ENCODE data around the gene SLC16A13.
"Not testable (repeated sequence)": the region's sequence is repeated elsewhere in the genome, so short reads cannot be mapped to it uniquely, and the experiment has no call there.

The SLC16A13 gene

DNA sequence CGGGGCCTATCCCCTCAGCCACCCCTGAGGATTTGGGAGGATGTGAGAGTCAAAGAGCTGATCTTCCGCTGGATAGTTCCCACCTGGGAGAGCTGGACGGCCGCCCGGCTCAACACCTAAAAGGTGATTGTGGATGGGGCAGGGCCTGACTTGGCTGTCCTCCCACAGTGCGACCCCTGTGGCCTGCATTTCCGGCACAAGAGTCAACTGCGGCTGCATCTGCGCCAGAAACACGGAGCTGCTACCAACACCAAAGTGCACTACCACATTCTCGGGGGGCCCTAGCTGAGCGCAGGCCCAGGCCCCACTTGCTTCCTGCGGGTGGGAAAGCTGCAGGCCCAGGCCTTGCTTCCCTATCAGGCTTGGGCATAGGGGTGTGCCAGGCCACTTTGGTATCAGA lies 8.5 kb upstream of the SLC16A13 start:
- no peak for FAIRE-seq
- DNase-seq (ENCODE audit: low spot score), result no peak

DNA sequence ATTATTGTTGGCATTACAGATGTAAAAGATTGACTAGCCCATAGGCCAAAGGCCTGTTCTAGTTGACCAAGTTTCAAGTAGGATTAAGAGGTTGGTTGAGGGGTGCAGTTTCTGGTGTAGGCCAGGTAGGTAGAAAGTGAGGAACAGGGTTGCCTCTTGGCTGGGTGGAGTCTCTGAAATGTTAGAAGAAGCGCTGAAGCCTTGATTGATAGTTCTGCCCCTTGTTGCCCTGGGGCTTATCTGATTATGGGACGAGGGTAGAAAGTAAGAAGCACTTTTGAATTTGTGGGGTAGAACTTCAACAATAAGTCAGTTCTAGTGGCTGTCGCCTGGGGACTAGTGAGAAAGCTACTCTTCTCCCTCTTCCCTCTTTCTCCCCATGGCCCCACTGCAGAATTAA lies 6.7 kb upstream of the SLC16A13 start:
- FAIRE-seq (no peak), DNase-seq (ENCODE audit: low spot score) (no peak)

DNA sequence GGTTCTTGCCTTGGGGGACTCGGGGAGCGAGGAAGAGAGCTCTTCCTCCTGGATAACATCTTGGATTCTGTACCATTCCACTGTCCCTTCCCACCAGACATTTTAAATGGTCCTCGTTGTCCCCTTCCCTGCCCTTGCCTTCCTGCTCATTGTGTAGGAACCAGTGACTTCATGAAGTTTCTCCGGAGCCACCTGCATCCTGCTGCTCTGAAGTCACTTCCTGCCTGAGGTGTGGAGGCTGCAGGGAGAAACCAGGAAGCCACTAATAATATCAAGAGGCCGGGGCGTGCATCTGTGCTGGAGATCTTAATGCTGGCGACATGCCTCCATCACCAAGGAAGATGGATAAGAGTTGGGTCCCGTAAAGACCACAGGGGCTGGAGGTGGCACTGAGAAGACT lies 6.2 kb upstream of the SLC16A13 start:
- FAIRE-seq (no peak), DNase-seq (ENCODE audit: low spot score) (no peak)

DNA sequence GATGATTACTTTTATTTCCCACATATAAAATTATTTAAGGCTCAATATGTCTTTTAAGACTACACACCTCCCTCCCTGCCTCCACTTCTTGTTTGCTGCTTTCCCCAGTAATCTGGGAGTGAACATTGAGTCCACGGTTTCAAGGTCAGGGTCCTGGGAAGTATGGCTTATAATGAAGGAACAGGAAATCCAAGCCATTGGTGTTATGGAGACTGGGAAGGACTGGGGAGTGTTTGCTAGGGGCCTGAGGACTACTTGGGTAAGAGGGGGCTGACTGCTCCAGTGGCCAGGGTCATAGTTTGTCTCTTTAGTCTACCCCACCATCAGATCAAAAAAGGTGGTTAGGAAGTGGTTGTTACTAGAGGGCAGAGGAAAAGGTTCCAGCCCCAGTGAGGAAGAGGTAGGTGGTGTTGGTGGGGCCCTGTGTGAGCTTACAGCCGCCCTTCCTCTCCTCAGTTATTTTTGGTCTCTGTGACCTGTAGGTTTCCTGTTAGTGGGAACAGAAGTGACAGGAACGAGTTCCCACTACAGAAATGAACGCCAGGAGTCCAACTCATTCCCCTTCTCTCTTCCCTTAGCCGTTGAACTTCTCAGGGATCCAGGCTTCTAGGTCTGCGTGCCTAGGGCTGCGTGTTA lies 742 bp upstream of the SLC16A13 start:
- FAIRE-seq (no peak), DNase-seq (ENCODE audit: low spot score) (no peak)

DNA sequence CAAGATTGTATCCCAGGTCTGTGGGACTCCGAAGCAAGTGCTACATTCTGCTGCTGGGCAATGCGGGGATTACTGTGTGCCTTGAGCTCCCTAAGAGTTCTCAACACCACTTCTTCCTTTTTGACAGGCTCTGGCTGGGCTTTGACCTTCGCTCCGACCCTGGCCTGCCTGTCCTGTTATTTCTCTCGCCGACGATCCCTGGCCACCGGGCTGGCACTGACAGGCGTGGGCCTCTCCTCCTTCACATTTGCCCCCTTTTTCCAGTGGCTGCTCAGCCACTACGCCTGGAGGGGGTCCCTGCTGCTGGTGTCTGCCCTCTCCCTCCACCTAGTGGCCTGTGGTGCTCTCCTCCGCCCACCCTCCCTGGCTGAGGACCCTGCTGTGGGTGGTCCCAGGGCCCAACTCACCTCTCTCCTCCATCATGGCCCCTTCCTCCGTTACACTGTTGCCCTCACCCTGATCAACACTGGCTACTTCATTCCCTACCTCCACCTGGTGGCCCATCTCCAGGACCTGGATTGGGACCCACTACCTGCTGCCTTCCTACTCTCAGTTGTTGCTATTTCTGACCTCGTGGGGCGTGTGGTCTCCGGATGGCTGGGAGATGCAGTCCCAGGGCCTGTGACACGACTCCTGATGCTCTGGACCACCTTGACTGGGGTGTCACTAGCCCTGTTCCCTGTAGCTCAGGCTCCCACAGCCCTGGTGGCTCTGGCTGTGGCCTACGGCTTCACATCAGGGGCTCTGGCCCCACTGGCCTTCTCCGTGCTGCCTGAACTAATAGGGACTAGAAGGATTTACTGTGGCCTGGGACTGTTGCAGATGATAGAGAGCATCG lies 2.4 kb downstream of the SLC16A13 start:
- no peak for DNase-seq (ENCODE audit: low spot score)
- no peak for FAIRE-seq

DNA sequence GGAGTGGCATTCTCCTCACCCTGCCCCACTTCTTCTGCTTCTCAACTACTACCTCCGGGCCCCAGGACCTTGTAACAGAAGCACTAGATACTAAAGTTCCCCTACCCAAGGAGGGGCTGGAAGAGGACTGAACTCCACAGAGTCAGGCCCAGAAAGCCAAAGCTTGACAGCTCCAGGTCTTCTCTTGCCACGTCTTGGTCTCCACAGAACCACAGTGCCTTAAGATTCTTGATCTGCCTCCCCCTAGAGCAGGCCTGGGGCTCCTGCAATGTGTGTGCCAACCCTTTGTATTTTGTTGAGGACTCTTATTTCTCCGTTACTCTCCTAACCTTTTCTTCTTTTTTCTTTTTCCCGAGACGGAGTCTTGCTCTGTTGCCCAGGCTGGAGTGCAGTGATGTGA lies 4.0 kb downstream of the SLC16A13 start:
- FAIRE-seq (no peak), DNase-seq (ENCODE audit: low spot score) (no peak)

DNA sequence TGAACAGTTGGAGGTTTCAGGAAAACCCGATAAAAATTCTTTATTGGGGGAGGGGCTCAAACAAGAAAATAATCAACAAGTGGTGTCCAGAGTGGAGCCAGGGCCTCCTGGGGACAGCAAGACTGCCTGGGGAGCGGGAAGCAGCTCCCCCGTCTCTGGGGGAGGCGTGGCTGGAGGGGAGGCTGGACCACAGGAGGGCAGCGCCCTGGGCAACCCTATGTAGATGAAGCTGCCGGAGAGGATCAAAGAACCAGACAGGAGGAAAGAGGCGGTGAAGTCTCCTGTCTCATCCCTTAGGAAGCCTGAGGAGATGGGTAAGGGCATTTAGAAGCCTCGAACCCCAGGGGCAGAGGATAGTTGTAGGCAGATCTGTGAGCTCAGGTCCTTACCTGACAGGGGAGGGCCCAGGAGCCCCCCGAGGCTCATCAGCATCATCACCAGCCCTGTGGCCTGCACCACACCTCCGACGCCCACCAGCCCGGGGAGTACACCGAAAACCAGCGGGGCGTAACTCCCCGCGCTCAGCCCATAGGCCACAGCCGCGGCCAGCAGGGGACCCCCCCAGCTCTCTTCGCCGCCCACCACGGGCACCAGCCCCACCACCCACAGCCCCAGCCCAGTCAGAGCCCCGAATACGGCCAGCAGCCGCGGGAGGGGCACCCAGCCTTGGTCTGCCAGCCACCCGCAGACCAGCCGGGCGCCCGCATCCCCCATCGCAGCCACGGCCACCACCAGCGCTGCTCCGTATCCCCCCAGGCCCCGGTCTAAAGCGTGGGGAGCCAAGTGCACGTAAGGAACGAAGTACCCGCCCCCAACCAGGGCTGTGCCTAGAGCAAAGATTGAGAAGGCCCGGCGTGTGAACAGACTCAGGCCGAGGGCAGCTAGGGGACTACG lies 6.0 kb downstream of the SLC16A13 start:
- DNase-seq (ENCODE audit: low spot score) (no peak), FAIRE-seq (no peak)

DNA sequence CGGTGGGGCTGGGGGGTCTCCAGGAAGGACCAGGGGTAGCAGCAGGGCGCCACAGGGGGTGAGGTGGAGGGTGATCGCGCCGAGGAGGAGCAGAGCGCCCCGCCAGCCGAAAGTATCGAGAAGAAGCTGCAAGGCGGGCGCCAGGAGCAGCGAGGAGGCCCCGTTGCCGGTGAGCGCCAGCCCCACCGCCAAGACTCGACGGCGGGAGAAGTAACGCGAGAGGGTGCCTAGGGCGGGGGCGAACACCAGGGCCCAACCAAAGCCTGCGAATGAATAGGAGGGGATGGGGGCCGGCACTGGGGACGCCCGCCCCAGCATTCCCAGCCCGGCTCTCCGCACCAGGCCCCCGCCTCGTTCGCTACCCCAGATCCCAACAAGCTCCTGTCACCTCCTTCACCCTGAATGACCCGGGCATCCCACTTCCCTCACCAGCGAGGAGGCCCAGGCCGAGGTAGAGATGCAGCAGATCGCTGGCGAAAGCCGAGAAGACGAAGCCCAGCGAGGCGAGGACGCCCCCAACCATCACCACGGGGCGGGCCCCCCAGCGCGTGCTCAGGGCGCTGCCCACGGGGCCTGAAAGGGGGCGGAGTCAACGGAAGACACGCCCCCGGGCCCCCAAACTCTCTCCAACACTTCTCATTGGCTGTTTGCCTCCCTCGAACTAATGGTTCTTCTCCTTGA lies 6.8 kb downstream of the SLC16A13 start:
- FAIRE-seq (no peak), DNase-seq (ENCODE audit: low spot score) (no peak)

DNA sequence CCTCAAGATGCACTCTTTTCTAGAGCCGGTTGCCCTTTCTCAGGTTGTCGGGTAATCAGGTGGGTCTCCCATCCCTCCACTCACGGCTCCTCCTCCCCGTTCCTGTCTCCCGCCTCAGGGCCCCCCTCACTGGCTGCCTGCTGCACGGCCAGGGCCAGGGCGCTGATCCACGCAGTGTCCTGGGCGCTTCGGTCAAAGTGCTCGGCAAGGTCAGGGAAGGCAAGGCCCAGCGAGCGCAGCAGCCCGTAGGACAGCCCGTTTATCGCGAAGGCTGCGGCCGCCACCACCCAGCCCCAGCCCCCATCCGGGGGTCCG lies 7.3 kb downstream of the SLC16A13 start:
- FAIRE-seq (no peak), DNase-seq (ENCODE audit: low spot score) (no peak)

DNA sequence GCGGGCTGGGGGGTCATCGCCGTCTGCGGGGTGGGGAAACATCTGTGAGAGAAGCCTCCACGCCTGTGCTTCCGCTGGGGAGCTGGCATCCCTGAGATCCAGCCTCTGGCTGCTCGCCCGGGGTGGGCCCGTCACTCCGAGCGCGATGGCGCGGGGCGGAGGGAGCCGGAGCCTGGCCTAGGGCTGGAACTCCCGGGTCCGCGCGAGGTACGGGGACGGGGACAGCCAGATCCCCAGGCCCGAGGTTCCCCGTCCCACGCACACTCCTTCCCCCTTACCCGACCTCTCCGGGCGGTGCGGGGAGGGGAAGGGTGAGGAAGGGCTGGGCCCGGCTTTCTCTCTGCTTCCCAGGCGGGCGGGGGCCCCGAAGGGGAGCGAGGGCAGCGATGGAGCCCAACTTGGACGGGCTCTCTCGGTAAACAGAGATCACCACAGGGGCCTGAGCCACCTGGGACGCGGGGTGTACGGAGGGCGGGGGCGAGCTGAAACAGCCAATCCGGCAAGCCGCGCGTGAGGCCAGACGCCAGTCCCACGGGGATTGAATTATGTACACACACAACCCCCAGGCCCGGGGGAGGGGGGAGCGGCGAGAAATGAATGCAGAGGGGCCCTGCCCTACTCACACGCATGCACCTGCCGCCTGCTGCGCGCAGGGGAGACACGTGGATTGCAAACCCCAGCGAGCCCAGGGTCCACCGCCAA lies 7.8 kb downstream of the SLC16A13 start, which contains the start of gene SLC16A11:
TSS of gene SLC16A11 (minus strand) at position 596 of the 702 bp plus-strand sequence. CDS start at position 17, 579 bp downstream.
- FAIRE-seq, result no peak
- DNase-seq (ENCODE audit: low spot score), result no peak

DNA sequence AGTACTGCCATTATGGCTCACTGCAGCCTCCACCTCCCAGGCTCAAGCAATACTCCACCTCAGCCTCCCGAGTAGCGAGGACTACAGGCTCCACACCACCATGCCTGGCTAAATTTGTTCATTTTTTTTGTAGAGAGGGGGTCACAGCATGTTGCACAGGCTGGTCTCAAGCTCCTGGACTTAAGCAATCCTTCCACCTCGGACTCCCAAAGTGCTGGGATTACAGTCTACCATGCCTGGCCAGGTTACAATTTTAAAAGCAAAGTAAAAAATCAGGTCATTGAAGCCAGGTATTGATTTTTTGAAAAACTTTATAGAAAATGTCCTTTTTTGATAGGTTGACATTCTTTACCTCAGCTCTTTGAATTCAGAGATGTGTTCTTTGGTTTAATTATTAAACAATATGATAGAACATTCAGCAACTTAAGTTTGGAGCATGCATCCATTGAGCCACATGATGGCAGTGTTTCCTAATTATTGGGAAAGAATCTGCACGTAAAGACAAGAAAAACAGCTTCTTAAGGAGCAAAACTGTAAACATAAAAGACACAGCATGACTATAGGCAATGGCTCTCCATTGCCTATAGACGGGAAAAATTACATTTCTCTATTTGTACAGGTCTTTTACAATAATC lies 9.8 kb downstream of the SLC16A13 start:
- no peak for FAIRE-seq
- no peak for DNase-seq (ENCODE audit: low spot score)

DNA sequence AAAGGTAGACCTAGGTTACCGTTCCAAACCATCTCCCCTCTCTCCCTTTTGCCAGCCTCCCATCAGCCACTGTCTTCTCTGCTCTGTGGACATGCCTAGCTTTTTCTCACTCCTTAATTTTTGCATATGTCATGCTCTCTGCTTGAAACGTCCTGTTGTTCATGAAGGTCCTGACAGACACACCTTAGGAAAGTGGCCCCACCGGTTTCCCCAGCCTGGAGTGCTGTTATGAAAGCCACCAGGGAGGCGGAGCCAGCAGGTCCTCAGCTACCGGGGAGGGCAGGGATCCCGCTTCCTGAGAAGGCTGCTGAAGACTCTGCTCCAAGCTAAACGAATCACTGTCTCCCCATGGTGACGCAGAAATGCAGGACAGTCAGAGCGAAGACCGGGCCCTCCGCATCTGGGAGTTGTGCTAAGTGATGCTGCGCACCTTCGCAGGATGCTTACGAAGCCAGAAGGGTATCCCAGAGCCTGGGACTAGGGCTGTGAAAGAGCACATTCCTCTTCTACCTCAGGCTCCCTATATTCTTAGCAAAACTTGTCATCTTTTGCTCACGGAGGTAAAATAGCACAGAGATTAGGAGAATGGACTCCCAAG lies 10.4 kb downstream of the SLC16A13 start:
- no peak for FAIRE-seq
- no peak for DNase-seq (ENCODE audit: low spot score)

DNA sequence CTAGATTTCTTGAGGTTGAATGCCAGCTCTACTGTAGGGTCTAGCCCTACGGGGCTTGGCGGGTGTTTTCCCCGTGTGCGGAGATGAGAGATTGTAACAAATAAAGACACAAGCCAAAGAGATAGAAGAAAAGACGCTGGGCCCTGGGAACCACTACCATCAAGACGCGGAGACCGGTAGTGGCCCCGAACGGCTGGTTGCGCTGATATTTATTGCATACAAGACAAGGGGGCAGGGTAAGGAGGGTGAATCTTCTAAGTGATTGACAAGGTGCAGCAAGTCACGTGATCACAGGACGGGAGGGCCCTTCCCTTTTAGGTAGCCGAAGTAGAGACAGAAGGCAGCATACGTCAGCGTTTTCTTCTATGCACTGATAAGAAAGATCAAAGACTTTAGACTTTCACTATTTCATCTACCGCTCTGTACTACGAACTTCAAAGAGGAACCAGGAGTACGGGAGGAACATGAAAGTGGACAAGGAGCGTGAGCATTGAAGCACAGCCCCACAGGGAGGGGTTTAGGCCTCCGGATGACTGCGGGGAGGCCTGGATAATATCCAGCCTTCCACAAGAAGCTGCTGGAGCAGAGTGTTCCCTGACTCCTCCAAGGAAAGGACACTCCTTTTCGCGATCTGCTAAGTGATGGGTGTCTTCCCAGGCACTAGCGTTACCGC lies 11.0 kb downstream of the SLC16A13 start:
- FAIRE-seq; DNase-seq (ENCODE audit: low spot score): not testable (repeated sequence)

DNA sequence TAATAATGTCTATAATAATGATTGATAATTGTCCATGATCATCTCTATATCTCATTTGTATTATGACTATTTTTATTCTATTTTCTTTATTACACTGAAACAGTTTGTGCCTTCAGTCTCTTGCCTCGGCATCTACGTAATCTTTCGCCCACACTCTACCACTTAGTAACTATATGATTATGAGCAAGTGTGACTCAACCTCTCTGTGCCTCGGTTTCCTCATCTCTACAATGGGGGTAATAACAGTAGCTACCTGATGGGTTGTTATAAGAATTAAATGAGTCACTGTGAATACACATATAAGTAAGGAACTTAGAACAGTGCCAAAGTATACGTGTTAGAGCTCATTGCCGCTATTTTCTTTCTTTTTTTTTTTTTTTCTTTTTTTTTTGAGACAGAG lies 11.8 kb downstream of the SLC16A13 start:
- no peak for FAIRE-seq
- DNase-seq (ENCODE audit: low spot score), result no peak

DNA sequence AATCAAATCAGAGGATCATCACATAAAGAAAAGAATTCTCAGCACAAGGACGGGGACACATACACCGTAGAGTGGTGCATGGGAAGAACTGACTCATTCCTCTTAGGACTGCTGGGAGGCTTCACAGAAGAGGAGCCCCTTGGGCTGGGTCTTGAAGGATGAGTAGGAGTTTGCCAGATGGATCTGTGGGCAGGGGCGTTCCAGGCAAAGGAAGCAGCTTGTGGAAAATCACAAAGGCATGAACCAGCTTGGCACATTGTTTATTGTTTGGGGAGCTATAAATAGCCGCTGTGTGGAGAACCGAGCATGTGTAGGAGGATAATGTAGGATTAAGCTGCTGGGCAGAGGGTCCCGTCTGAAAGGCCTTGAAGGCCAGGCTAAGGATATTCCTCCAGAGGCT lies 13.2 kb downstream of the SLC16A13 start:
- DNase-seq (ENCODE audit: low spot score) (no peak), FAIRE-seq (no peak)

DNA sequence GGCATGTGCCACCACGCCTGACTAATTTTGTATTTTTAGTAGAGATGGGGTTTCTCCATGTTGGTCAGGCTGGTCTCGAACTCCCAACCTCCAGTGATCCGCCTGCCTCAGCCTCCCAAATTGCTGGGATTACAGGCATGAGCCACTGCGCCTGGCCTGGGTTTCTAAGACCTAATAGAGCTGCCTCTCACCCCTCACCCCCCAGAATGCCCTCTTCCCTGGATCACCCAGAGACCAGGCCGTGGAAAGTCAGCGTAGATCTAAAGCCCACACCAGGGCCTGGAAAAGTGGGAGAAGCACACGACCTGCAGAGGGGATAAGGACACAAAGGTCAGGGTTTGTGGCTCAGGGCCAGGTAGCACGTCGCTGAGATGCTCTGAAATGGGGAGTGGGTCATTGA lies 14.8 kb downstream of the SLC16A13 start:
- FAIRE-seq, result not testable (repeated sequence)

DNA sequence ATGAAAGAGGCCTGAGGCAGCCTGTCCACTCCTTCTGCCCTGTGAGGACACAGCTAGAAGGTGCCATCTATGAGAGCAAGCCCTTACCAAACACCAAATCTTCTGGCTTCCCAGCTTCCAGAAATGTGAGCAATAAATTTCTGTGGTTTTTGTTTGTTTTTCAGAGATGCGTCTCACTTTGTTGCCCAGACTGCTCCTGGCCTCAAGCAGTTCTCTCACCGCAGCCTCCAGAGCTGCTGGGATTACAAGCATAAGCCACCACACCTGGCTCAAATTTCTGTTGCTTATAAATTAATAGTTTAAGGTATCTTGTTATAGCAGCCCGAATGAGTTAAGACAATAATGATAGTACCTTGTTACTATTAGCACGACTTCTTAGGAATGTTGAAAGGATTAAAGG lies 20.6 kb downstream of the SLC16A13 start:
- FAIRE-seq (no peak), DNase-seq (ENCODE audit: low spot score) (no peak)

More for the DNA sequence above, 14.8 kb downstream of the SLC16A13 start:
- not testable (repeated sequence) for DNase-seq (ENCODE audit: low spot score)

DNA sequence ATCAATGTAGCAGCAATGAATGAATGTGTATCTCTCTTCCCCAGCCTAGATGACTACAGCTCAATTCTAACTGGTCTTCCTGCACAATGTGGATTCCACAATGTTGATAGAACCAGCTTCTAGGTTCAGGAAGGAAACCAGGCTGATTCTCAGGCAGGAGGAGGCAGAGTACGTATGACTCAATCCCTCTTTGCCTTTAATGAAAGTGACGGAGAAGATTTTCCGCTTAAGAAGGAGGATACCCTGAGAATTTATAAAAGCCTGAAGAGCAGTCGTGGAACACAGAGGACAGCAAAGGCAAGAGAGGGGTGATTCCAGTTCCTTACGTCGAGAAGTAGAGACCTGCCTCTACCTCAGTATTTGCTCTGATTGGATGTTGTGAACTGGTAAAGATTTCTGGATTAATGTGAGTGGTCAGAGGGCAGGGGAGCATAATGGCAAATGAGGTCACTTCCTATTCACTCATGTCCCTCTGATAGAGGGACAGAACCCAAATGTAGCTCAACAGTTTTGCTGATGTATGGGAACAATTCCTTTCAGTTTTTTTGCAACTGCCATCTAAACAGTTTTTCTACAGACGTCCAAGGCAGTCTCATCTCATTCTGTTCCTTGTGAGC lies 23.1 kb downstream of the SLC16A13 start:
- DNase-seq (ENCODE audit: low spot score) (no peak), FAIRE-seq (no peak)
